Cardiac muscle cell (in vitro differentiated cells and primary cell): Measurements from ENCODE around the gene HSPB1. TPM values are rescaled to one million over a fixed set of nuclear protein-coding genes. Genes with fewer than 3 reads are reported as not detected.

Source experiments
- DNase-seq, 2 donors: peaks; one replicate each; pipeline versions ENCODE4 v3.0.0 to v3.0.0-alpha.2; 2010 to 2017; ENCODE audit warnings: low read depth in 1 of 2, low spot score in 1 of 2
- H3K27ac ChIP-seq: fragments of 200-600 bp; sonication (generic); 2 replicates; pipeline ENCODE4 v1.5.1; 2016
- H3K27me3 ChIP-seq: fragments of 200-600 bp; sonication (generic); 2 replicates; pipeline ENCODE4 v1.6.0; 2016; ENCODE audit warnings: control low read depth
- H3K36me3 ChIP-seq: fragments of 200-600 bp; sonication (generic); 2 replicates; pipeline ENCODE4 v1.5.1; 2016; ENCODE audit warnings: control low read depth
- H3K4me1 ChIP-seq: fragments of 200-600 bp; sonication (generic); 2 replicates; pipeline ENCODE4 v1.8.1; 2017; ENCODE audit warnings: low read depth, mild to moderate bottlenecking, mixed run types
- H3K4me3 ChIP-seq: fragments of 200-600 bp; sonication (generic); 2 replicates; pipeline ENCODE4 v1.5.1; 2016; ENCODE audit warnings: mild to moderate bottlenecking
- H3K9me3 ChIP-seq: fragments of 200-600 bp; sonication (generic); 2 replicates; pipeline ENCODE4 v1.5.1; 2017; ENCODE audit warnings: low read depth, mild to moderate bottlenecking, control low read depth
- CTCF ChIP-seq: IDR thresholded peaks from 2 replicates; pipeline ENCODE4 v1.5.1; 2012; ENCODE audit warnings: low read depth, mild to moderate bottlenecking, low read length
- polyA plus RNA-seq: library from polyadenylated mRNA; unstranded; fragments of >200 nt; fragmentation: Nextera tagmentation; extraction: Ambion mirVana; gene quantifications from 2 replicates; pipeline ENCODE4 v1.2.1, GENCODE V29; 2016
- total RNA-seq: library from RNA; depleted of rRNA; stranded (reverse); fragments of >200 nt; gene quantifications from 2 replicates; pipeline ENCODE4 v1.2.3, GENCODE V29; 2016

Gene HSPB1
- total and polyA plus RNA-seq, 2 experiments from 2014 or later: 1,267 to 3,793 TPM

- Histone ChIP-seq H3K4me1 (no peaks in the 10 kb centered on the region), H3K27ac (no peak overlapping the region), H3K9me3 (no peaks in the 10 kb centered on the region), H3K27me3 (peaks cover 56% of the 10 kb centered on the region), H3K4me3 (no peak overlapping the region), H3K36me3 (no peaks in the 10 kb centered on the region)
- no peak for TF ChIP-seq CTCF
- no peak for DNase-seq
Observed at GRCh38 chr7:76273503-76273902, 29.0 kb upstream of the HSPB1 start.

- no peak overlapping the region for H3K4me3 ChIP-seq
- no peak for DNase-seq
- H3K27ac ChIP-seq: no peak overlapping the region
- no peaks in the 10 kb centered on the region for H3K9me3 ChIP-seq
- no peaks in the 10 kb centered on the region for H3K4me1 ChIP-seq
- peaks cover 79% of the 10 kb centered on the region for H3K27me3 ChIP-seq
- H3K36me3 ChIP-seq: no peaks in the 10 kb centered on the region
- no peak for TF ChIP-seq CTCF
Observed at GRCh38 chr7:76278540-76278939, 23.9 kb upstream of the HSPB1 start.

GRCh38 chr7:76280408-76280807, 22.1 kb upstream of the HSPB1 start:
- H3K4me1 ChIP-seq: no peaks in the 10 kb centered on the region
- no peak overlapping the region for H3K27ac ChIP-seq
- no peaks in the 10 kb centered on the region for H3K9me3 ChIP-seq
- DNase-seq: peak in 1 of 2 donors; percentile 21
- no peak overlapping the region for H3K4me3 ChIP-seq
- H3K27me3 ChIP-seq: peaks cover 81% of the 10 kb centered on the region
- TF ChIP-seq CTCF: no peak
- no peaks in the 10 kb centered on the region for H3K36me3 ChIP-seq

- no peaks in the 10 kb centered on the region for H3K4me1 ChIP-seq
Observed at GRCh38 chr7:76281006-76281705, 21.3 kb upstream of the HSPB1 start.

GRCh38 chr7:76281706-76282343, 20.6 kb upstream of the HSPB1 start:
- Histone ChIP-seq H3K4me3 (peak overlapping the region; percentile 31), H3K27ac (no peak overlapping the region), H3K4me1 (no peaks in the 10 kb centered on the region), H3K9me3 (no peaks in the 10 kb centered on the region), H3K36me3 (no peaks in the 10 kb centered on the region), H3K27me3 (peaks cover 75% of the 10 kb centered on the region)
- no peak for TF ChIP-seq CTCF
- no peak for DNase-seq

More at GRCh38 chr7:76281006-76281705, 21.3 kb upstream of the HSPB1 start:
- Histone ChIP-seq H3K4me3 (peak overlapping the region; percentile 19), H3K36me3 (no peaks in the 10 kb centered on the region), H3K9me3 (no peaks in the 10 kb centered on the region), H3K27me3 (peaks cover 81% of the 10 kb centered on the region), H3K27ac (no peak overlapping the region)
- TF ChIP-seq CTCF: no peak
- DNase-seq: peak in 1 of 2 donors; percentile 41
